ENCODE measurements around the gene OLR1. TPM values are rescaled to one million over a fixed set of nuclear protein-coding genes. Genes with fewer than 3 reads are reported as not detected.

OLR1 gene
- total RNA-seq, 2 experiments from 2014 or later: not detected

GRCh38 chr12:10215436-10215835 lies 43.5 kb upstream of the OLR1 start:
- Histone ChIP-seq H3K36me3 (ENCODE audit: insufficient read depth, low read length) (peaks cover 12% of the 10 kb centered on the region), H3K27me3 (ENCODE audit: control insufficient read depth in 1 of 2, insufficient read depth in 2 of 2, low read length in 2 of 2) (no peaks in the 10 kb centered on the region), H3K4me1 (ENCODE audit: insufficient read depth, low read length) (peaks cover 31% of the 10 kb centered on the region), H3K27ac (ENCODE audit: low read depth in 1 of 2, low read length in 2 of 2) (no peak overlapping the region), H3K4me3 (ENCODE audit: low read length) (no peak overlapping the region), H3K9me3 (ENCODE audit: control insufficient read depth in 1 of 2, insufficient read depth in 1 of 2, low read length in 2 of 2) (no peaks in the 10 kb centered on the region)
- ChIA-PET CTCF (interaction anchor here (2.1 kb wide), 1 partner anchor 20 kb away, joined by 8 read pairs; no protein-coding TSS in a partner anchor), POLR2A (no interaction called here)
- DNase-seq (peak in 2 of 14 experiments; percentile 17 to 56), ATAC-seq (ENCODE audit: poor library complexity) (no peak)
- peaks cover 31% of the 10 kb centered on the region for H3K4me1 Mint-ChIP-seq (ENCODE audit: low read depth)
- peaks cover 6% of the 10 kb centered on the region for H3K27me3 Mint-ChIP-seq
- peaks cover 39% of the 10 kb centered on the region for H3K36me3 Mint-ChIP-seq (ENCODE audit: low read depth)
- no peaks in the 10 kb centered on the region for H3K9me3 Mint-ChIP-seq
- intact Hi-C loops (cut with DNase I, micrococcal nuclease): loop anchor here (10.0 kb wide), 3 partner anchors 149 to 561 kb away; partner anchors contain the start of gene CLEC2B (in 1 of the 2)
- no peak for TF ChIP-seq CTCF (IDR thresholded peaks at IDR 0.05)
- peak overlapping the region; percentile 95 for H3K4me3 Mint-ChIP-seq
- peak overlapping the region; percentile 98 for H3K27ac Mint-ChIP-seq

GRCh38 chr12:10214895-10215267 lies 42.9 kb upstream of the OLR1 start:
- CTCF ChIA-PET: interaction anchor here (2.1 kb wide), 1 partner anchor 21 kb away, joined by 8 read pairs; no protein-coding TSS in a partner anchor

GRCh38 chr12:10214136-10214894 lies 42.4 kb upstream of the OLR1 start:
- intact Hi-C loops (cut with DNase I, micrococcal nuclease): loop anchor here (5.0 to 10.0 kb wide), 5 partner anchors 62 to 958 kb away; partner anchors contain the start of genes CLEC2B (in 1 of the 2) and SMIM10L1 (in 1 of the 2)
- no peak for DNase-seq

More at GRCh38 chr12:10214895-10215267, 42.9 kb upstream of the OLR1 start:
- Mint-ChIP-seq H3K27ac (peak overlapping the region; percentile 98), H3K27me3 (peaks cover 6% of the 10 kb centered on the region), H3K36me3 (ENCODE audit: low read depth) (peaks cover 34% of the 10 kb centered on the region), H3K9me3 (no peaks in the 10 kb centered on the region), H3K4me3 (peak overlapping the region; percentile 95), H3K4me1 (ENCODE audit: low read depth) (peaks cover 31% of the 10 kb centered on the region)
- Histone ChIP-seq H3K27ac (ENCODE audit: low read depth in 1 of 2, low read length in 2 of 2) (no peak overlapping the region), H3K27me3 (ENCODE audit: control insufficient read depth in 1 of 2, insufficient read depth in 2 of 2, low read length in 2 of 2) (no peaks in the 10 kb centered on the region), H3K9me3 (ENCODE audit: control insufficient read depth in 1 of 2, insufficient read depth in 1 of 2, low read length in 2 of 2) (no peaks in the 10 kb centered on the region), H3K36me3 (ENCODE audit: insufficient read depth, low read length) (peaks cover 7% of the 10 kb centered on the region), H3K4me3 (ENCODE audit: low read length) (no peak overlapping the region), H3K4me1 (ENCODE audit: insufficient read depth, low read length) (peaks cover 31% of the 10 kb centered on the region)
- ATAC-seq (ENCODE audit: poor library complexity) (no peak), DNase-seq (no peak)
- TF ChIP-seq CTCF (IDR thresholded peaks at IDR 0.05): no peak
- intact Hi-C loops (cut with DNase I, micrococcal nuclease): loop anchor here (5.0 to 10.0 kb wide), 5 partner anchors 63 to 957 kb away; partner anchors contain the start of genes CLEC2B (in 1 of the 2) and SMIM10L1 (in 1 of the 2)
- POLR2A ChIA-PET: interaction anchor here (0.8 to 2.9 kb wide), 3 partner anchors 192 to 456 kb away, joined by 3 to 21 read pairs (median 4); partner anchors contain the start of gene MAGOHB

More at GRCh38 chr12:10214136-10214894, 42.4 kb upstream of the OLR1 start:
- Histone ChIP-seq H3K9me3 (ENCODE audit: control insufficient read depth in 1 of 2, insufficient read depth in 1 of 2, low read length in 2 of 2) (no peaks in the 10 kb centered on the region), H3K27ac (ENCODE audit: low read depth in 1 of 2, low read length in 2 of 2) (no peak overlapping the region), H3K4me3 (ENCODE audit: low read length) (peak overlapping the region; percentile 87), H3K4me1 (ENCODE audit: insufficient read depth, low read length) (peaks cover 31% of the 10 kb centered on the region), H3K27me3 (ENCODE audit: control insufficient read depth in 1 of 2, insufficient read depth in 2 of 2, low read length in 2 of 2) (no peaks in the 10 kb centered on the region), H3K36me3 (ENCODE audit: insufficient read depth, low read length) (peaks cover 3% of the 10 kb centered on the region)
- Mint-ChIP-seq H3K9me3 (no peaks in the 10 kb centered on the region), H3K27me3 (peaks cover 6% of the 10 kb centered on the region), H3K27ac (peak overlapping the region; percentile 98), H3K36me3 (ENCODE audit: low read depth) (peaks cover 28% of the 10 kb centered on the region), H3K4me1 (ENCODE audit: low read depth) (peaks cover 31% of the 10 kb centered on the region), H3K4me3 (peak overlapping the region; percentile 95)
- POLR2A ChIA-PET: interaction anchor here (0.8 to 2.9 kb wide), 5 partner anchors 151 to 456 kb away, joined by 3 to 21 read pairs (median 8); partner anchors contain the start of genes CLEC2B and MAGOHB
- CTCF ChIA-PET: interaction anchor here (1.2 to 2.1 kb wide), 2 partner anchors 21 to 61 kb away, joined by 5 to 8 read pairs; no protein-coding TSS in a partner anchor
- no peak for ATAC-seq (ENCODE audit: poor library complexity)
- no peak for TF ChIP-seq CTCF (IDR thresholded peaks at IDR 0.05)

All from CD4-positive, alpha-beta T cell (primary cell).